Activated CD4-positive, alpha-beta T cell treated with anti-CD3 and anti-CD28 coated beads, Interleukin-2, amount 50 U/mL, for 48 hours (primary cell): ENCODE results near the gene TRNAU1AP.
"Not testable (repeated sequence)": the region's sequence is repeated elsewhere in the genome, so short reads cannot be mapped to it uniquely, and the experiment has no call there.

ENCODE experiments used
- DNase-seq, 2 experiments: peaks; one replicate each; pipeline ENCODE4 v3.0.0-alpha.2; 2020

The TRNAU1AP gene

GRCh38 chr1:28552758-28553663 is at the start of gene TRNAU1AP:
Gene TRNAU1AP (plus strand): TSS chr1:28553085. CDS start chr1:28553111, 26 bp downstream.
- DNase-seq, result peak; percentile 98

DNA sequence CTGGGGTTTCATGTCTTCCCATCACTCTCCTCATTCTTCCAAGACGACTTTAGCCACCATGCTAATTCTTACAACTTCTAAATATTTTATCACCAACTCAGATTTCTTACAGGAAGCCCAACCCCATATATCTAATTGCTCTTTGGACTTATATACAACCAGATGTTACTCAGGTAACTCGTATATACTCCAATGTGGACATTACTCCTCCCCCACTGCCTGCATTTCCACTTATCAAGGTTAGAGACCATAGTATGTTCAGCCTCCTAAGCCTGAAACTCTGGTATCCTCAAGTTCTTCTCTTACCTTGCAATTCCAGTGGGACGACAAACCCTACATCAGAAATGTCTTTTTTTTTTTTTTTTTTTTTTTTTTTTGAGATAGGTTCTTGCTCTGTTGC is 49.8 kb upstream of the TRNAU1AP start:
- DNase-seq, result no peak

- DNase-seq, result peak; percentile 93 to 95
Measured at GRCh38 chr1:28505406-28506187, 47.3 kb upstream of the TRNAU1AP start, which contains the start of gene RCC1. Gene RCC1 (plus strand): TSS chr1:28506043. CDS start chr1:28529867, 23,824 bp downstream.

GRCh38 chr1:28506907-28507246 is 46.0 kb upstream of the TRNAU1AP start:
- DNase-seq, result peak in 1 of 2 experiments; percentile 40

GRCh38 chr1:28507247-28507645 is 45.6 kb upstream of the TRNAU1AP start:
- peak; percentile 39 to 48 for DNase-seq

- DNase-seq, result peak; percentile 31 to 35
Measured at GRCh38 chr1:28507646-28508434, 45.0 kb upstream of the TRNAU1AP start.

DNA sequence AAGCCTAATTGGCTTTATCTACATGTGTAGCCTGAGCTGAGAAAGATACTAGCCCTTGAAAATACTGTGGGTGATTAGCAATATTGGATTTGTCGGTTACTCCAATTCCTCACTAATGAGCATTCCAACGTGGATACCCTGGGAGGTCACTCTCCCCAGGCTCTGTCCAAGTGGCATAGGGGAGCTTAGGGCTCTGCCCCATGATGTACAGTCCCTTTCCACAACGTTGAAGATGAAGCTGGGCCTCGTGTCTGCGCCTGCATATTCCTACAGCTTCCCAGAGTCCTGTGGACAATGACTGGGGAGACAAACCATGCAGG is 44.5 kb upstream of the TRNAU1AP start:
- peak; percentile 29 to 41 for DNase-seq

DNA sequence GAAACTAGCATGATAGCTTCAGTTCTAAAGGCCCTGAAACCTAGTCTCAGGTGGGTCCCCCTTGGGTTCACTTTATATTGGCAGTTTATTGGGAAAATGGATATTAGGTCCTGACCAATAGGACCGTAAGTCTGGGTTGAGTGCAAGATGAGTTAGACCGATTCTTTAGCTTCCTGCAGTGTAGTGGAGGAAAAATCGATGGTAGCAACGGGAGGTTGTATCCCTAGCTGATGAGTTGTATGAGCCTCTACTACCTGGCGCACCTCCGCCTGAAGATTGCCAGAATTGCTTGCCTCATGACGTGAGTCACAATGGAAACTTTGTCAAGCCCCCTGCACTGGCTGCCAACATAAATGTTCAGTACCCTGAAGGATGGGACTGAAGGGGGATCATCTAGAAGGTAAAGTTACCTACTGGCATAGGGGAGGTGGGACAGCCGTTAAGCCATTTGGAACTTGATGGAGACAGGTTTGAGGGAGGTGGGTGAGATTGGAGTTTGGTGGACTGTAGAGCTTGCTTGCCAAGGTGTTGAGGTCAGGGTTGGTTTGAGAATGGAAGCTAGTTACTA is 43.1 kb upstream of the TRNAU1AP start:
- peak; percentile 39 to 54 for DNase-seq

GRCh38 chr1:28510273-28510969 is 42.5 kb upstream of the TRNAU1AP start:
- peak; percentile 54 to 59 for DNase-seq

- peak in 1 of 2 experiments; percentile 57 for DNase-seq
Measured at GRCh38 chr1:28510970-28511440, 41.9 kb upstream of the TRNAU1AP start.

- DNase-seq, result peak; percentile 44 to 46
Measured at GRCh38 chr1:28512058-28512611, 40.8 kb upstream of the TRNAU1AP start.

- peak; percentile 36 to 37 for DNase-seq
Measured at GRCh38 chr1:28514445-28514933, 38.4 kb upstream of the TRNAU1AP start.

DNA sequence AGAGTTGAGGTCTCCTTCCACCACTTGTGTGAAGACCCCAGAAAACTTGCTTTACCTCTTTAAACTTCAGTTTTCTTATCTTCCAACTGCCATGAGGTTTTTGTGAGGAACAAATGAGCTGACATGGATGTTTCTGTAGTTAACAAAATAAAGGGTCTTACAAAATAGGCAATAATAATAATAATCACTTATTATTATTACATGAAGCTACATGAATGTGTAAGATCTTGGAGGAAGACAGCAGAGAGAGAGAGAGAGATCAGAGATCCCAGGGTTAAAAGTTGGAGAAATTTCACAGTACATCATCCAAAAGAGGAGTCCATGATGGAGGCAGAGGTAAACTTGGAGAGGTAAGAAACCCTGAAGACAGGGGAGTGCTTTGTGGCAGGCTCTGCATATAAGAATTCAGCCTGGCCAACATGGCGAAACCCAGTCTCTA is 36.3 kb upstream of the TRNAU1AP start:
- DNase-seq, result no peak

DNA sequence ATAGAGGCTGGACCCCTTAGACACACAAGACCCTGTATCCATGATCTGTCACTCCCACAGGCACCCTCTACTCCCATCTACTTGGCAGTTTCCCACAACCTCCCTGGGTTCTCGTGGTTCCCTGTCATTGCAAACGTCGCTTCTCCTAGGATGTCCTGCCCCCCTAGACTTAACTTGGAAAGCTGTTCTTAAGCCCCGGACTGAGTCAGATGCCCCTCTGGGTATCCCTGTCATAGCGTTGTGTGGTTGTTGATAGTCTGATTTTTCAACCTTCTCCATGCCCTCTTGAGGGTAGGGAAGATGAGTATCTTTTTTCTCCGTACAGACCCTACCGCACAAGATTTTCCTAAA is 35.3 kb upstream of the TRNAU1AP start:
- peak; percentile 13 to 24 for DNase-seq

DNA sequence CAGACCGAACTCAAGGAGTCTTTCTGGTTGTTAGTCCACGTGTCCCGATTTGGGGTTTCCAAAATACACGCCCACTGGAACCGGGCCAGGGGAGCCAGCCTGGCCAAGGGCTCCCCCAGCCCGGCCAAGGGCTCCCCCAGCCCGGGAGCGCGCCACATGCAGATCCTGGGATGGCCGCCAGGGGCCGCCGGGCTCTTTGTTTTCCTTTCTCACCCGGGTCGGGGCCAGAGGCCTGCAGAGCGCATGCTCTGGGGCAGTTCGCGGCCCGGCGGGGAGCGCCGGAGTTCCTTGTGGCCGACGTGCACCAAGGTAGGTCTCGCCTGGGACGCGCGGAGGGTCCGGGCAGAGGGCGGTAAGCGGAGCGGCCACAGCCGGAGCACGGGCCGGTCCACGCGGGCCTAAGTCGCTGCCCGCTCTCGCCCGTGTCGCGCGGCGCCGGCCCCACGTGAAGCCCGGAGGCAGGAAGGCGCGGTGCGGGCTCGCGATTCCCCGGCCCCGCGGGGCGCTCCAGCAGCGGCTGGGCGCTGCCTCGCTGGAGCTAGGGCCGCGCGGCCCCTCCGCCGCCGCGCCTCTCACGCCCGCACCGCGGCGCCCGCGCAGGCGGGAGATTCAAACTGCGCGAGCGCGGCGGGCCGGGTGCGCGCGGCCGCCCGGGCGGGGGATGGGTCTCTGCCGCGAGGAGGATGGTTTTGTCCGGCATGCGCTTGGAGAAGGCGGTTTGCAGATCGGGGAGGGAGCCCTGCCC is 34.7 kb upstream of the TRNAU1AP start:
- DNase-seq, result peak; percentile 94 to 95

GRCh38 chr1:28518745-28519341 is 34.0 kb upstream of the TRNAU1AP start:
- peak; percentile 57 to 68 for DNase-seq

DNA sequence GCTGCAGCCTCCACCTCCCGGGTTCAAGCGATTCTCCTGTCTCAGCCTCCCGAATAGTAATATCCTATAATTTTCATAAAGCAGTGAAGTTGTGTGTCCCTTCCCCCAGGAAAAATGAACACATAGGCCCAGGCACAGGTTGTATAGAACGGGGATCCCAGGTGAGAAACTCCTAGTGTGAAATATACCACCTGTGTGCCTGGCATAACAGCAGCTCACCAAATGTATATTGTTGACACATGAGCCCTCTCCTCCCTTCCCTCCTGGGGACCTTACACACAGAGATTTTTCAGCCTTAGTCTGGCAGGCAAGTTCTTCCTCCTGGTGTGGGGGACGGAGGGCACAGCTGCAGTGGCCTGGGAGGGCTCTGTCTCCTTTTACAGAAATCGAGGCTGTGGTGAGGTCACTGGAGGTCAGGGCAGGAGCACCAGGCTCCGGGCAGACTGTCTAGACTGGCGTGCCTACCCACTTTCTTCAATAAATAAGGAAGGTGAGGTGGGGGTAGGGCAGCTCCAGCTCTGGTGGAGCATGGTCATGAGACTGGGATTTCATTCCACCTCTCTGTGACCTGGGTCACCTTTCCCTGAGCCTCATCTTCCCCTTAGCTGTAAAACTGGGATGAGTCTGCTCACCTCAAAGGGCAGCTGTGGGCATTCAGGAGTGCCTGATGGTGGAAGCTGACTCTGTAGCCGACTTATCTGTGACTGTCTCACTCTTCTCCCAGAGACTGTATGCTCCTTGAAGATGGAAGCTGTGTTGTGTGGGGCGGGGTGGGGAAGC is 32.7 kb upstream of the TRNAU1AP start:
- no peak for DNase-seq

GRCh38 chr1:28520796-28521195 is 32.1 kb upstream of the TRNAU1AP start:
- not testable (repeated sequence) for DNase-seq

DNA sequence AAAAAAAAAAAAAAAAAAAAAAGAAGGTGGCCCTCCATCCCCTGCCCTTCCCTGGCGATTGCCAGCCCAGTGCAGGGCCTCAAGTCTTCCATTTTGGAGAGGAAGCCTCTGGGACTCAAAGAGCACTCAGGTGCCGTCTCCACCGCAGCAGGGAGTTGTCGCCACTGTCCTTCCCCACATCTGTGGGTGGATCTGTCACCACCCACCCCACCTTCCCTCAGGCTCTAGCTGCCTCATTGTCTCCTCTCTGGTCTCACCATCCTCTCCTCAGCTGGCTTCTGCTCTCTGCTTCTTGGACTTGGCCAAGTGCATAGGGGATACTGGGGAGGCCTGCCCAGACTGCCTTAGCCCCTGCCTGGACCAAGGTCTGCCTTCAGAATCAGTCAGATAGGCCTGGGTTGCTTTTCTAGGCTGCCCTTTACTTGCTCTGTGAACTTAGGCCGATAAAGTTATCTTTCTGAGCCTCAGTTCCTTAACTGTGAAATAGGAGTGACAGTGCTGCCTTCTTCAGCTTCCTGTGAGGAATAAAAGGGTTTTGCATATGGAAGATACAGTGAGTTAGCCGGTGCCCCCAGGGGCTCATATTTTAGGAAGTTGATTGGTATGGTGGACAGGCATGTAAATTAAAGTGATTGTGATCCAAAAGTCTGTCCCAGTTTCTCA is 31.3 kb upstream of the TRNAU1AP start:
- no peak for DNase-seq
